Glutamatergic neuron (in vitro differentiated cells): ENCODE measurements around the gene SNX9. TPM values are rescaled to one million over a fixed set of nuclear protein-coding genes. Genes with fewer than 3 reads are reported as not detected.

Source experiments
- DNase-seq: peaks from one replicate; pipeline ENCODE4 v3.0.0; 2022
- H3K27ac Mint-ChIP-seq: one replicate; pipeline ENCODE4 v1.8.0; 2020; ENCODE audit warnings: mild to moderate bottlenecking, mixed read lengths, inconsistent platforms; ENCODE audit not compliant: unreplicated experiment
- H3K27me3 Mint-ChIP-seq: one replicate; pipeline ENCODE4 v1.8.0; 2020; ENCODE audit warnings: mild to moderate bottlenecking, moderate library complexity, mixed read lengths, inconsistent platforms; ENCODE audit not compliant: unreplicated experiment
- H3K36me3 Mint-ChIP-seq: one replicate; pipeline ENCODE4 v1.8.0; 2020; ENCODE audit warnings: mild to moderate bottlenecking, mixed read lengths, inconsistent platforms; ENCODE audit not compliant: unreplicated experiment
- H3K4me1 Mint-ChIP-seq: one replicate; pipeline ENCODE4 v1.8.0; 2020; ENCODE audit warnings: mild to moderate bottlenecking, low read depth, mixed read lengths, inconsistent platforms; ENCODE audit not compliant: unreplicated experiment
- H3K4me3 Mint-ChIP-seq: one replicate; pipeline ENCODE4 v1.8.0; 2020; ENCODE audit warnings: mild to moderate bottlenecking, mixed read lengths, inconsistent platforms; ENCODE audit not compliant: unreplicated experiment
- H3K9me3 Mint-ChIP-seq: one replicate; pipeline ENCODE4 v1.8.0; 2020; ENCODE audit warnings: mild to moderate bottlenecking, moderate library complexity, mixed read lengths, inconsistent platforms; ENCODE audit not compliant: unreplicated experiment
- CTCF ChIP-seq: fragments of 200-600 bp; sonication (generic); IDR thresholded peaks from one replicate; pipeline ENCODE4 v1.5.0; 2021; ENCODE audit not compliant: partially characterized antibody, unreplicated experiment
- total RNA-seq: library from RNA; stranded (reverse); fragmentation: NEBNext Ultra II Directional; extraction: Animal tissue kit (Norgen Biotek cat#: 25700); gene quantifications from one replicate; pipeline ENCODE4 v1.2.1, GENCODE V29; 2021; ENCODE audit not compliant: unreplicated experiment

The SNX9 gene
- total RNA-seq, 1 donor from 2014 or later = 45.7 TPM

- no peak overlapping the region for H3K4me3 Mint-ChIP-seq
- no peak overlapping the region for H3K27ac Mint-ChIP-seq
- peaks cover 4% of the 10 kb centered on the region for H3K27me3 Mint-ChIP-seq
- H3K9me3 Mint-ChIP-seq = peaks cover 8% of the 10 kb centered on the region
- no peak for DNase-seq
- no peak for TF ChIP-seq CTCF
- H3K36me3 Mint-ChIP-seq = peaks cover 4% of the 10 kb centered on the region
- H3K4me1 Mint-ChIP-seq = no peaks in the 10 kb centered on the region
Observed at GRCh38 chr6:157974341-157974894, 151.4 kb downstream of the SNX9 start.

- Mint-ChIP-seq H3K9me3 (peaks cover 8% of the 10 kb centered on the region), H3K27ac (no peak overlapping the region), H3K27me3 (peaks cover 4% of the 10 kb centered on the region), H3K4me1 (no peaks in the 10 kb centered on the region), H3K4me3 (no peak overlapping the region), H3K36me3 (peaks cover 4% of the 10 kb centered on the region)
- no peak for TF ChIP-seq CTCF
- DNase-seq = no peak
Observed at GRCh38 chr6:157974967-157975366, 151.9 kb downstream of the SNX9 start.

GRCh38 chr6:157975456-157975855 is 152.4 kb downstream of the SNX9 start:
- peaks cover 4% of the 10 kb centered on the region for H3K36me3 Mint-ChIP-seq
- H3K27me3 Mint-ChIP-seq = peaks cover 7% of the 10 kb centered on the region
- no peak for TF ChIP-seq CTCF
- no peaks in the 10 kb centered on the region for H3K4me1 Mint-ChIP-seq
- H3K9me3 Mint-ChIP-seq = peaks cover 8% of the 10 kb centered on the region
- no peak for DNase-seq
- no peak overlapping the region for H3K27ac Mint-ChIP-seq
- H3K4me3 Mint-ChIP-seq = no peak overlapping the region

- DNase-seq = no peak
- Mint-ChIP-seq H3K9me3 (peaks cover 6% of the 10 kb centered on the region), H3K36me3 (peaks cover 4% of the 10 kb centered on the region), H3K4me3 (no peak overlapping the region), H3K4me1 (no peaks in the 10 kb centered on the region), H3K27ac (no peak overlapping the region), H3K27me3 (peaks cover 12% of the 10 kb centered on the region)
- no peak for TF ChIP-seq CTCF
Observed at GRCh38 chr6:157976345-157977175, 153.5 kb downstream of the SNX9 start.

GRCh38 chr6:157977176-157977804 is 154.2 kb downstream of the SNX9 start:
- TF ChIP-seq CTCF = no peak
- Mint-ChIP-seq H3K27me3 (peaks cover 13% of the 10 kb centered on the region), H3K9me3 (peaks cover 7% of the 10 kb centered on the region), H3K4me1 (no peaks in the 10 kb centered on the region), H3K27ac (no peak overlapping the region), H3K36me3 (peaks cover 4% of the 10 kb centered on the region), H3K4me3 (no peak overlapping the region)
- no peak for DNase-seq
